Lung (tissue), 12 donors: ENCODE measurements around the gene SERPINB5. TPM values are rescaled to one million over a fixed set of nuclear protein-coding genes. Genes with fewer than 3 reads are reported as not detected.

Source experiments
- ATAC-seq: fragments of 200-7000 bp; cut with Tn5 transposase; one replicate; pipeline ENCODE4 v1.9.1; 2020; ENCODE audit warnings: moderate number of reproducible peaks; ENCODE audit not compliant: insufficient read depth, low FRiP score
- DNase-seq, 3 donors: peaks; one replicate each; pipeline ENCODE4 v3.0.0-alpha.2; 2013 to 2017
- H3K27ac ChIP-seq, 2 donors: one replicate each; pipeline ENCODE4 v1.5.1; 2013; ENCODE audit warnings: mild to moderate bottlenecking in 2 of 2, moderate library complexity in 2 of 2, control low read depth in 1 of 2, inconsistent platforms in 1 of 2, low read depth in 1 of 2, low read length in 1 of 2
- H3K27me3 ChIP-seq, 3 donors: one replicate each; pipeline ENCODE4 v1.5.1; 2013; ENCODE audit warnings: low read length in 2 of 3; ENCODE audit not compliant: control insufficient read depth in 3 of 3, insufficient read depth in 3 of 3
- H3K36me3 ChIP-seq, 4 donors: one replicate each; pipeline ENCODE4 v1.5.1; 2013; ENCODE audit warnings: low read length in 4 of 4, mild to moderate bottlenecking in 1 of 4, moderate library complexity in 1 of 4; ENCODE audit not compliant: control insufficient read depth in 4 of 4, insufficient read depth in 4 of 4
- H3K4me1 ChIP-seq, 5 donors: one replicate each; pipeline ENCODE4 v1.5.1; 2013; ENCODE audit warnings: low read length in 5 of 5, mild to moderate bottlenecking in 2 of 5, moderate library complexity in 1 of 5; ENCODE audit not compliant: control insufficient read depth in 5 of 5, insufficient read depth in 5 of 5
- H3K4me3 ChIP-seq: one replicate; pipeline ENCODE4 v1.5.1; 2013; ENCODE audit warnings: mild to moderate bottlenecking, control low read depth, moderate library complexity
- H3K9ac ChIP-seq, 2 donors: one replicate each; pipeline ENCODE4 v1.5.1; 2013; ENCODE audit warnings: low read length in 2 of 2, control low read depth in 1 of 2; ENCODE audit not compliant: insufficient read depth in 1 of 2
- H3K9me3 ChIP-seq, 4 donors: one replicate each; pipeline ENCODE4 v1.5.1; 2013; ENCODE audit warnings: low read length in 3 of 4, mild to moderate bottlenecking in 1 of 4, moderate library complexity in 1 of 4; ENCODE audit not compliant: control insufficient read depth in 4 of 4, insufficient read depth in 3 of 4
- WGBS, 2 donors: extraction: QIAGEN DNeasy Blood & Tissue Kit; methylation state at CpG; one replicate each; pipeline ENCODE4 v1.1.7; 2013; 5-methylcytosine and 5-hydroxymethylcytosine counted together
- polyA plus RNA-seq, 2 donors: library from polyadenylated mRNA; stranded (reverse); fragments of 200-250 nt; gene quantifications; one replicate each; pipeline ENCODE4 v1.2.1, GENCODE V29; 2013
- total RNA-seq, 2 donors: library from RNA; depleted of rRNA in 1 of 2; stranded (reverse); fragments of >200 nt in 1 of 2; gene quantifications; one replicate each; pipeline ENCODE4 v1.2.1, GENCODE V29; 2014 to 2021
- TF ChIP-seq, protein P1 (sequence below): IDR thresholded peaks from 2 replicates; pipeline ENCODE4 v1.5.1; 2012; ENCODE audit warnings: mild to moderate bottlenecking; ENCODE audit errors: control extremely low read depth, extremely low read depth
- donor health status: control.
- donor health status: control.
- donor health status: Bipolar disorder and iron deficiency.
- donor health status: healthy.
- donor health status: DM: yes; HTN: yes; CAD: no.

Gene SERPINB5
- total and polyA plus RNA-seq, 4 donors = 0.37 to 0.92 (median 0.61) TPM

DNA sequence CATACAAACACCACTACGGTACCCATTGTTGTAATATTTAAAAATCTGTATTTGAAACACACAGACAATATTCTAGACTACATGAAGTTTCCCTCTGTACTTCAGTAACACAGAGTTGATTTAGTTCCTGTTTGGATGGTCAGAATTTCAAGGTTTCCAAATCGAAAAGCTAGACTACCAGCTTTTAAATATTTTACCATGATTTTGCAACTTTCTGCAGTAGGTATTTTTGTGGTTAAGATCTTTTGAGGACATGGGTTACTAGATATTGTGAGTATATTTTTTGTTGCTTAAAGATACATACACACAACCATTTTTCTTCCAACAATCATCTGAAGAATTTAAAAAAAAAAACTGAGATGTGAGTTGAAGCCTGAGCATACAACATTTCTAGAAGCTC, 10.9 kb downstream of the SERPINB5 start:
- 43 to 63% methylated on average over 2 of the region's 2 CpGs for WGBS, 2 donors
- no peak overlapping the region for H3K27ac ChIP-seq

DNA sequence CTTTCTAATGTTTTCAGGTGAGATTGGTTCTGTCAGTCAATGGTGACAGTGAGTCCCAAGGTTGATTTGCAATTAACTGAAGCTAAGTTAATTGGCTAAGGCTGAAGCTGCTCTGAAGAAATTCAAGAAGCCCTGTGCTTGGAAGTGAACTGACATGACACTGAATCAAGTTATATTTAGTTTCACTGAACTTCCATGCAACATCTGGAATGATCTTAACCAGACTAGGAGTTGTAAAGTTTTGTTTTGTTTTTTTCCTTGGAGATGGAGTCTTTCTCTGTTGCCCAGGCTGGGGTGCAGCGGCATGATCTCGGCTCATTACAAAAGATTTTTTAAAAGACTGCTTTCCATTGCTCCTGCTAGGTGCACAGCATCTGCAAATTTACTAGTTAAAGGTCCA, 11.4 kb downstream of the SERPINB5 start:
- H3K9ac ChIP-seq = no peak overlapping the region
- TF ChIP-seq, protein P1, sequence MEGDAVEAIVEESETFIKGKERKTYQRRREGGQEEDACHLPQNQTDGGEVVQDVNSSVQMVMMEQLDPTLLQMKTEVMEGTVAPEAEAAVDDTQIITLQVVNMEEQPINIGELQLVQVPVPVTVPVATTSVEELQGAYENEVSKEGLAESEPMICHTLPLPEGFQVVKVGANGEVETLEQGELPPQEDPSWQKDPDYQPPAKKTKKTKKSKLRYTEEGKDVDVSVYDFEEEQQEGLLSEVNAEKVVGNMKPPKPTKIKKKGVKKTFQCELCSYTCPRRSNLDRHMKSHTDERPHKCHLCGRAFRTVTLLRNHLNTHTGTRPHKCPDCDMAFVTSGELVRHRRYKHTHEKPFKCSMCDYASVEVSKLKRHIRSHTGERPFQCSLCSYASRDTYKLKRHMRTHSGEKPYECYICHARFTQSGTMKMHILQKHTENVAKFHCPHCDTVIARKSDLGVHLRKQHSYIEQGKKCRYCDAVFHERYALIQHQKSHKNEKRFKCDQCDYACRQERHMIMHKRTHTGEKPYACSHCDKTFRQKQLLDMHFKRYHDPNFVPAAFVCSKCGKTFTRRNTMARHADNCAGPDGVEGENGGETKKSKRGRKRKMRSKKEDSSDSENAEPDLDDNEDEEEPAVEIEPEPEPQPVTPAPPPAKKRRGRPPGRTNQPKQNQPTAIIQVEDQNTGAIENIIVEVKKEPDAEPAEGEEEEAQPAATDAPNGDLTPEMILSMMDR = no peak
- WGBS, 2 donors = 57 to 79% methylated on average over 2 of the region's 2 CpGs
- H3K27ac ChIP-seq = no peak overlapping the region
- H3K27me3 ChIP-seq = peaks cover 0 to 3% (median 2%) of the 10 kb centered on the region in 3 donors
- no peak for ATAC-seq
- no peaks in the 10 kb centered on the region for H3K9me3 ChIP-seq
- no peaks in the 10 kb centered on the region for H3K4me1 ChIP-seq
- no peak overlapping the region for H3K4me3 ChIP-seq
- DNase-seq = no peak
- H3K36me3 ChIP-seq = no peaks in the 10 kb centered on the region

More for the DNA sequence above, 10.9 kb downstream of the SERPINB5 start:
- no peak for ATAC-seq
- Histone ChIP-seq H3K9me3 (no peaks in the 10 kb centered on the region), H3K4me3 (no peak overlapping the region), H3K9ac (no peak overlapping the region), H3K27me3 (peaks cover 0 to 3% (median 2%) of the 10 kb centered on the region in 3 donors), H3K36me3 (no peaks in the 10 kb centered on the region), H3K4me1 (no peaks in the 10 kb centered on the region)
- TF ChIP-seq, protein P1 = no peak
- DNase-seq = no peak

DNA sequence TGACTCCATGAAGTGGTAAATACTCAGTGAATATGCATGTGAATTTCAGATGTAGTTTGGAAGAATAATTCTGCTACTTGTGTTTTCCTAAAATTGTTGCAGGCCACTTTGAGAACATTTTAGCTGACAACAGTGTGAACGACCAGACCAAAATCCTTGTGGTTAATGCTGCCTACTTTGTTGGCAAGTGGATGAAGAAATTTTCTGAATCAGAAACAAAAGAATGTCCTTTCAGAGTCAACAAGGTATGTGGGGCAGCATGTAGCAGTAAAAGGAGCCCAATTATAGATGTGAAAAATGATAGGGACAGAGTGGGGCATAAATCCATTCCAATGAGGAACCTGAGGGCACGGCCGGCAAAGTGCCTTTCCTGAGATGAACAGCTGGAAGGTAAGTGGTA, 16.1 kb downstream of the SERPINB5 start:
- Histone ChIP-seq H3K4me3 (no peak overlapping the region), H3K27me3 (no peaks in the 10 kb centered on the region), H3K27ac (no peak overlapping the region), H3K9me3 (no peaks in the 10 kb centered on the region), H3K9ac (no peak overlapping the region), H3K36me3 (no peaks in the 10 kb centered on the region), H3K4me1 (no peaks in the 10 kb centered on the region)
- ATAC-seq = no peak
- 41 to 52% methylated on average over 3 of the region's 3 CpGs for WGBS, 2 donors
- DNase-seq = no peak
- TF ChIP-seq, protein P1 = no peak

DNA sequence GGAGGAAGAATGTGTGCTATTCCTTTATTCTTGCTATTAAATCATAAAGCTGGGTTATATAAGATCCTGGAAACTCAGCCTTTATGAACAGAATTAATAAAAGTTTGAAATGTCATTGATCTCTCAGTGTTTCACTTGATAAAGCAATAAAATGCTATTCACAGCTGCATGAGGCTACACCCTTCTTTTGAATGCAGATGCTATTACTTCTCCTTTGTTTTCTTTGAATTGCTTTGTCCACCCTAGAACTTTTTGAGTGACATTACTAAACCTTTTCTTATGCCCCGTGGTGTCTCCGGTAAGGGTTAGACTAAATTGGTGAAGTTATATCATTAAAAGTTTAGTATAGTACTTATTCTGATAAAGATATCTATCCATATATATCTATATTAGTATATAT, 18.9 kb downstream of the SERPINB5 start:
- no peaks in the 10 kb centered on the region for H3K9me3 ChIP-seq
- H3K36me3 ChIP-seq = no peaks in the 10 kb centered on the region
- no peak overlapping the region for H3K27ac ChIP-seq
- DNase-seq = no peak
- H3K4me1 ChIP-seq = no peaks in the 10 kb centered on the region
- TF ChIP-seq, protein P1 = no peak
- H3K27me3 ChIP-seq = no peaks in the 10 kb centered on the region
- no peak for ATAC-seq
- no peak overlapping the region for H3K9ac ChIP-seq
- WGBS, 2 donors = 94 to 95% methylated on average over 2 of the region's 2 CpGs
- H3K4me3 ChIP-seq = no peak overlapping the region
